Activated CD4-positive, alpha-beta T cell treated with anti-CD3 and anti-CD28 coated beads, Interleukin-2, amount 50 U/mL, for 4 hours (primary cell): ENCODE data around the gene RAB7B.
"Not testable (repeated sequence)": the region's sequence is repeated elsewhere in the genome, so short reads cannot be mapped to it uniquely, and the experiment has no call there.

ENCODE experiments used
- DNase-seq, 2 experiments: peaks; one replicate each; pipeline ENCODE4 v3.0.0-alpha.2; 2020

Gene RAB7B

GRCh38 chr1:206021626-206022365 is 18.6 kb upstream of the RAB7B start:
- DNase-seq: no peak

- no peak for DNase-seq
Observed at GRCh38 chr1:206021008-206021625, 17.9 kb upstream of the RAB7B start.

- no peak for DNase-seq
Observed at GRCh38 chr1:206020393-206021007, 17.3 kb upstream of the RAB7B start.

- DNase-seq: no peak
Observed at GRCh38 chr1:206015071-206015470, 11.9 kb upstream of the RAB7B start.

GRCh38 chr1:206014601-206015000 is 11.4 kb upstream of the RAB7B start:
- DNase-seq: no peak

GRCh38 chr1:206013026-206013795 is 10.0 kb upstream of the RAB7B start:
- no peak for DNase-seq

GRCh38 chr1:206012086-206012859 is 9.1 kb upstream of the RAB7B start:
- DNase-seq: no peak

- DNase-seq: peak in 1 of 2 experiments; percentile 15
Observed at GRCh38 chr1:206011057-206011456, 7.9 kb upstream of the RAB7B start.

- no peak for DNase-seq
Observed at GRCh38 chr1:206010060-206010459, 6.9 kb upstream of the RAB7B start.

GRCh38 chr1:206006946-206007345 is 3.8 kb upstream of the RAB7B start:
- no peak for DNase-seq

GRCh38 chr1:206005778-206006180 is 2.6 kb upstream of the RAB7B start:
- no peak for DNase-seq

- no peak for DNase-seq
Observed at GRCh38 chr1:206005234-206005633, 2.0 kb upstream of the RAB7B start.

- no peak for DNase-seq
Observed at GRCh38 chr1:206004826-206005225, 1.6 kb upstream of the RAB7B start.

GRCh38 chr1:206003854-206004800 is 932 bp upstream of the RAB7B start:
- no peak for DNase-seq

GRCh38 chr1:206002160-206002559 is 1.0 kb downstream of the RAB7B start:
- DNase-seq: no peak

- peak in 1 of 2 experiments; percentile 15 for DNase-seq
Observed at GRCh38 chr1:206001476-206001888, 1.7 kb downstream of the RAB7B start.

- peak in 1 of 2 experiments; percentile 24 for DNase-seq
Observed at GRCh38 chr1:206000641-206001339, 2.4 kb downstream of the RAB7B start.

GRCh38 chr1:205998457-205999241 is 4.5 kb downstream of the RAB7B start:
- DNase-seq: no peak

GRCh38 chr1:205996641-205997040 is 6.6 kb downstream of the RAB7B start:
- DNase-seq: not testable (repeated sequence)

- DNase-seq: no peak
Observed at GRCh38 chr1:205994346-205994745, 8.8 kb downstream of the RAB7B start.
